ENCODE results near the gene ARHGAP25.

GRCh38 chr2:68772109-68772508, 37.5 kb downstream of the ARHGAP25 start:
- TF ChIP-seq POLR2A (IDR thresholded peaks at IDR 0.05) = no peak
- TF ChIP-seq, protein P1, sequence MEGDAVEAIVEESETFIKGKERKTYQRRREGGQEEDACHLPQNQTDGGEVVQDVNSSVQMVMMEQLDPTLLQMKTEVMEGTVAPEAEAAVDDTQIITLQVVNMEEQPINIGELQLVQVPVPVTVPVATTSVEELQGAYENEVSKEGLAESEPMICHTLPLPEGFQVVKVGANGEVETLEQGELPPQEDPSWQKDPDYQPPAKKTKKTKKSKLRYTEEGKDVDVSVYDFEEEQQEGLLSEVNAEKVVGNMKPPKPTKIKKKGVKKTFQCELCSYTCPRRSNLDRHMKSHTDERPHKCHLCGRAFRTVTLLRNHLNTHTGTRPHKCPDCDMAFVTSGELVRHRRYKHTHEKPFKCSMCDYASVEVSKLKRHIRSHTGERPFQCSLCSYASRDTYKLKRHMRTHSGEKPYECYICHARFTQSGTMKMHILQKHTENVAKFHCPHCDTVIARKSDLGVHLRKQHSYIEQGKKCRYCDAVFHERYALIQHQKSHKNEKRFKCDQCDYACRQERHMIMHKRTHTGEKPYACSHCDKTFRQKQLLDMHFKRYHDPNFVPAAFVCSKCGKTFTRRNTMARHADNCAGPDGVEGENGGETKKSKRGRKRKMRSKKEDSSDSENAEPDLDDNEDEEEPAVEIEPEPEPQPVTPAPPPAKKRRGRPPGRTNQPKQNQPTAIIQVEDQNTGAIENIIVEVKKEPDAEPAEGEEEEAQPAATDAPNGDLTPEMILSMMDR (IDR thresholded peaks at IDR 0.05) = no peak
